ENCODE results near the gene ITGB8. TPM values are rescaled to one million over a fixed set of nuclear protein-coding genes. Genes with fewer than 3 reads are reported as not detected.
A peak's percentile ranks its signal among the peaks of the same experiment; 100 is the strongest.

The ITGB8 gene
- total RNA-seq, 4 donors from 2014 or later = 0.31 to 0.90 (median 0.56) TPM

GRCh38 chr7:20329389-20330238 lies 1.1 kb upstream of the ITGB8 start:
- TF ChIP-seq CTCF (IDR thresholded peaks at IDR 0.05 in 4 of 5, conservative IDR thresholded peaks at IDR 0.05 in 1 of 5) = no peak
- TF ChIP-seq POLR2A (IDR thresholded peaks at IDR 0.05) = no peak
- DNase-seq = no peak
- intact Hi-C loops (cut with DNase I; ENCODE audit: low total_unique reads) = no loop called here
- Histone ChIP-seq H3K4me3 (peak overlapping the region; percentile 59 to 82 (median 66)), H3K27me3 (peaks cover 18 to 30% (median 27%) of the 10 kb centered on the region in 3 donors), H3K36me3 (no peaks in the 10 kb centered on the region), H3K4me1 (peaks cover 0 to 17% of the 10 kb centered on the region in 2 donors), H3K27ac (peak overlapping the region in 3 of 4 donors; percentile 11 to 46 (median 36)), H3K9me3 (no peaks in the 10 kb centered on the region)
- peak; percentile 33 to 39 for ATAC-seq
- in situ Hi-C loops (cut with MboI; ENCODE audit: low sequenced_read_pairs in 4 of 4) = no loop called here

- H3K27ac ChIP-seq = peak overlapping the region in 2 of 4 donors; percentile 11 to 36
- H3K36me3 ChIP-seq = no peaks in the 10 kb centered on the region
- H3K27me3 ChIP-seq = peaks cover 18 to 30% (median 27%) of the 10 kb centered on the region in 3 donors
- peaks cover 0 to 17% of the 10 kb centered on the region in 2 donors for H3K4me1 ChIP-seq
- H3K4me3 ChIP-seq = peak overlapping the region; percentile 59 to 82 (median 66)
- in situ Hi-C loops (cut with MboI; ENCODE audit: low sequenced_read_pairs in 4 of 4) = no loop called here
- ATAC-seq (peak; percentile 10 to 16), DNase-seq (no peak)
- intact Hi-C loops (cut with DNase I; ENCODE audit: low total_unique reads) = no loop called here
- no peak for TF ChIP-seq CTCF (IDR thresholded peaks at IDR 0.05 in 4 of 5, conservative IDR thresholded peaks at IDR 0.05 in 1 of 5)
- no peak for TF ChIP-seq POLR2A (IDR thresholded peaks at IDR 0.05)
- H3K9me3 ChIP-seq = no peaks in the 10 kb centered on the region
Measured at GRCh38 chr7:20330928-20331909, 519 bp downstream of the ITGB8 start.

GRCh38 chr7:20331910-20332813 lies 1.5 kb downstream of the ITGB8 start:
- H3K27me3 ChIP-seq = peaks cover 18 to 30% (median 27%) of the 10 kb centered on the region in 3 donors
- no peak for TF ChIP-seq CTCF (IDR thresholded peaks at IDR 0.05 in 4 of 5, conservative IDR thresholded peaks at IDR 0.05 in 1 of 5)
- no peak for TF ChIP-seq POLR2A (IDR thresholded peaks at IDR 0.05)
- ATAC-seq (no peak), DNase-seq (no peak)
- no peaks in the 10 kb centered on the region for H3K36me3 ChIP-seq
- H3K4me3 ChIP-seq = peak overlapping the region; percentile 59 to 82 (median 66)
- in situ Hi-C loops (cut with MboI; ENCODE audit: low sequenced_read_pairs in 4 of 4) = no loop called here
- H3K4me1 ChIP-seq = peaks cover 0 to 17% of the 10 kb centered on the region in 2 donors
- no peaks in the 10 kb centered on the region for H3K9me3 ChIP-seq
- intact Hi-C loops (cut with DNase I; ENCODE audit: low total_unique reads) = no loop called here
- no peak overlapping the region for H3K27ac ChIP-seq

GRCh38 chr7:20338285-20338684 lies 7.6 kb downstream of the ITGB8 start:
- in situ Hi-C loops (cut with MboI; ENCODE audit: low sequenced_read_pairs in 4 of 4) = no loop called here
- no peaks in the 10 kb centered on the region for H3K4me1 ChIP-seq
- no peak overlapping the region for H3K27ac ChIP-seq
- peaks cover under 1 to 7% (median 4%) of the 10 kb centered on the region in 3 donors for H3K27me3 ChIP-seq
- TF ChIP-seq POLR2A (IDR thresholded peaks at IDR 0.05) (no peak), CTCF (IDR thresholded peaks at IDR 0.05 in 4 of 5, conservative IDR thresholded peaks at IDR 0.05 in 1 of 5) (no peak)
- no peak for DNase-seq
- no peak for ATAC-seq
- H3K36me3 ChIP-seq = no peaks in the 10 kb centered on the region
- intact Hi-C loops (cut with DNase I; ENCODE audit: low total_unique reads) = no loop called here
- no peak overlapping the region for H3K4me3 ChIP-seq
- H3K9me3 ChIP-seq = no peaks in the 10 kb centered on the region

Data from gastrocnemius medialis (tissue), 4 donors.